Astrocyte of the cerebellum (primary cell): Measurements from ENCODE around the gene OLFM1.

Source experiments
- DNase-seq: peaks from one replicate; pipeline ENCODE4 v3.0.0-alpha.2; 2011; ENCODE audit warnings: low read depth
- H3K4me3 ChIP-seq: 2 replicates; pipeline ENCODE4 v1.5.1; 2011; ENCODE audit warnings: mild to moderate bottlenecking, low read depth, low read length, moderate library complexity
- CTCF ChIP-seq: IDR thresholded peaks from 2 replicates; pipeline ENCODE4 v1.5.1; 2012; ENCODE audit warnings: low read length, low read depth, moderate library complexity, mild to moderate bottlenecking; ENCODE audit errors: missing control alignments
- in situ Hi-C: cut with HindIII; loops from 2 replicates; pipeline ENCODE4 v1.10.0; 2017; ENCODE audit warnings: low sequenced_read_pairs

OLFM1 gene

DNA sequence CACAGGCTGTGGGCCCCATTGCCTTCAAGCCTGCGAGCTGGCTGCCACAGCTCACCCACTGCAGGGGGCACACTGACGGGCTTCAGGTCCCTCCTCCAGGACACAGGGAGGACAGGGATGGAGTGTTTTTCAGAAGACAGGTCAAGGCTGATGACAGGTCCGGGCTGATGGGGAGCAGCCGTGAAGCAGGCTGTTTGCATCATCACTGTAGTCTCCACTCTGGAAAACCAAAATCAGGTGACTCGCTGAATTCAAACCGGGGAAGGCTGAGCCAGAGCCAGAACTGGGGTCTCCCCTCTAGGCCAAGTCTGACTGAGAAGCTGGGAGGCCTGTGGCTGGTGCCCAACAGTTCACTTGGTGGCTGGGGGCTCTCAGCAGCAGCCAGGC lies 48.5 kb downstream of the OLFM1 start:
- no peak for TF ChIP-seq CTCF
- in situ Hi-C loops = no loop called here

GRCh38 chr9:135136481-135136880 lies 49.0 kb downstream of the OLFM1 start:
- in situ Hi-C loops = no loop called here
- no peak overlapping the region for H3K4me3 ChIP-seq
- no peak for TF ChIP-seq CTCF
- no peak for DNase-seq

More for the DNA sequence above, 48.5 kb downstream of the OLFM1 start:
- no peak overlapping the region for H3K4me3 ChIP-seq
- no peak for DNase-seq

GRCh38 chr9:135136991-135137832 lies 49.7 kb downstream of the OLFM1 start:
- no peak for DNase-seq
- in situ Hi-C loops = no loop called here
- TF ChIP-seq CTCF = no peak
- no peak overlapping the region for H3K4me3 ChIP-seq

- TF ChIP-seq CTCF = no peak
- in situ Hi-C loops = no loop called here
- DNase-seq = no peak
- H3K4me3 ChIP-seq = no peak overlapping the region
Measured at GRCh38 chr9:135138078-135138855, 50.8 kb downstream of the OLFM1 start.

- no peak for TF ChIP-seq CTCF
- DNase-seq = no peak
- in situ Hi-C loops = no loop called here
- no peak overlapping the region for H3K4me3 ChIP-seq
Measured at GRCh38 chr9:135139366-135139959, 52.0 kb downstream of the OLFM1 start.

DNA sequence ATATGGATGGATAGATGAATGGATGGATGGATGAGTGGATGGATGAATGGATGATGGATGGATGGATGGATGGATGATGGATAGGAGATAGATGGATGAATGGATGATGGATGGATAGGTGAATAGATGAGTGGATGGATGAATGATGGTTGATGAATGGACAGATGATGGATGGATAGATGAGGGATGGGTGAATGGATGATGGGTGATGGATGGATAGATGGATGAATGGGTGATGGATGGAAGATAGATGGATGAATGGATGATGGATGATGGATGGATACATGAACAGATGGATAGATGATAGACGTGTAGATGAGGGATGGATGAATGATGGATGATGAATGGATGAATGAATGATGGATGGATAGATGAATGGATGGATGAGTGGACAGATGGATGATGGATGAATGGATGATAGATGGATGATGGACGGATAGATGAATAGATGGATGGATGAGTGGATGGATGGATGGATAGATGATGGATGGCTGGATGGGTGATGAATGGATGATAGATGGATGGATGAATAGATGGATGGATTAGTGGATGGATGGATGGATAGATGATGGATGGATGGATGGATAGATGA lies 53.8 kb downstream of the OLFM1 start:
- in situ Hi-C loops = no loop called here
- no peak for TF ChIP-seq CTCF
- DNase-seq = no peak
- H3K4me3 ChIP-seq = no peak overlapping the region
